IMR-90 (cell line): ENCODE results near the gene CIRBP. TPM values are rescaled to one million over a fixed set of nuclear protein-coding genes. Genes with fewer than 3 reads are reported as not detected.

Experiments
- ATAC-seq: fragments of 200-7000 bp; cut with Tn5 transposase; 2 replicates; pipeline ENCODE4 v1.9.1; 2020; ENCODE audit warnings: low read depth, mild to moderate bottlenecking, moderate library complexity
- BruUV-seq: library from RNA; stranded (reverse); fragments of 400-500 nt; replicated peaks from 2 replicates; lab custom pipeline; 2021; lab: Mats Ljungman, UMichigan
- CTCF ChIA-PET: fragments of 300-600 bp; formaldehyde crosslinking; extraction: SDS; loops from one replicate; lab custom pipeline; 2021; ENCODE audit warnings: antibody characterized with exemption; lab: Yijun Ruan, JAX
- POLR2A ChIA-PET: fragments of 300-600 bp; sonication (Branson Sonifier 250); formaldehyde crosslinking; loops from one replicate; lab custom pipeline; 2022; ENCODE audit warnings: antibody characterized with exemption; ENCODE audit not compliant: unreplicated experiment; lab: Charles Lee
- DNase-seq: peaks from one replicate; pipeline ENCODE4 v3.0.0; 2013
- H2AFZ ChIP-seq: replicated peaks from 2 replicates; pipeline ENCODE3; 2013; ENCODE audit warnings: low read length, mild to moderate bottlenecking; ENCODE audit not compliant: poor library complexity
- H2AK5ac ChIP-seq: 2 replicates; pipeline ENCODE4 v1.6.1; 2013; ENCODE audit warnings: low read depth, low read length, inconsistent platforms
- H2AK9ac ChIP-seq: replicated peaks from 2 replicates; pipeline ENCODE3; 2013; ENCODE audit warnings: mild to moderate bottlenecking, low read depth, low read length, moderate library complexity; ENCODE audit not compliant: poor library complexity
- H2BK120ac ChIP-seq: 2 replicates; pipeline ENCODE4 v1.6.1; 2013; ENCODE audit warnings: low read depth, low read length, inconsistent platforms
- H2BK15ac ChIP-seq: 3 replicates; pipeline ENCODE4 v1.6.1; 2013; ENCODE audit warnings: low read depth, low read length, inconsistent platforms
- H2BK20ac ChIP-seq: 2 replicates; pipeline ENCODE4 v1.6.1; 2013; ENCODE audit warnings: low read depth, mild to moderate bottlenecking, inconsistent platforms, low read length, moderate library complexity
- H2BK5ac ChIP-seq: 2 replicates; pipeline ENCODE4 v1.6.1; 2013; ENCODE audit warnings: mild to moderate bottlenecking, low read depth, low read length, inconsistent platforms; ENCODE audit not compliant: poor library complexity, severe bottlenecking
- H3K14ac ChIP-seq: replicated peaks from 2 replicates; pipeline ENCODE4 v1.6.1; 2013; ENCODE audit warnings: low read depth, low read length, inconsistent platforms
- H3K18ac ChIP-seq: 2 replicates; pipeline ENCODE4 v1.6.1; 2013; ENCODE audit warnings: low read depth, low read length, control low read depth
- H3K23ac ChIP-seq: 2 replicates; pipeline ENCODE4 v1.6.1; 2013; ENCODE audit warnings: low read depth, low read length, inconsistent platforms
- H3K27ac ChIP-seq: 2 replicates; pipeline ENCODE4 v1.5.1; 2013; ENCODE audit warnings: mild to moderate bottlenecking, control low read depth, low read length; ENCODE audit not compliant: insufficient read depth
- H3K27me3 ChIP-seq: 2 replicates; pipeline ENCODE4 v1.6.1; 2013; ENCODE audit warnings: low read length; ENCODE audit not compliant: control insufficient read depth, insufficient read depth
- H3K36me3 ChIP-seq: 2 replicates; pipeline ENCODE4 v1.6.1; 2013; ENCODE audit warnings: low read length, mixed read lengths; ENCODE audit not compliant: control insufficient read depth, insufficient read depth
- H3K4ac ChIP-seq: 2 replicates; pipeline ENCODE4 v1.6.1; 2013; ENCODE audit warnings: low read depth, low read length, inconsistent platforms
- H3K4me1 ChIP-seq: 2 replicates; pipeline ENCODE4 v1.6.1; 2013; ENCODE audit warnings: low read length, mixed read lengths; ENCODE audit not compliant: control insufficient read depth, insufficient read depth
- H3K4me2 ChIP-seq: 2 replicates; pipeline ENCODE4 v1.6.1; 2013; ENCODE audit warnings: low read depth, mild to moderate bottlenecking, control low read depth, low read length, moderate library complexity
- H3K4me3 ChIP-seq: 2 replicates; pipeline ENCODE4 v1.5.1; 2013; ENCODE audit warnings: low read depth, mild to moderate bottlenecking, control low read depth, low read length, moderate library complexity; ENCODE audit not compliant: insufficient read depth
- H3K56ac ChIP-seq: 2 replicates; pipeline ENCODE4 v1.6.1; 2013; ENCODE audit warnings: low read length, inconsistent platforms; ENCODE audit not compliant: insufficient read depth; ENCODE audit errors: extremely low read depth
- H3K79me1 ChIP-seq, 2 experiments: 2 replicates each; pipeline ENCODE4 v1.6.1; 2013; ENCODE audit warnings: low read length in 2 of 2, inconsistent platforms in 1 of 2, low read depth in 1 of 2
- H3K9ac ChIP-seq: 2 replicates; pipeline ENCODE4 v1.6.1; 2013; ENCODE audit warnings: low read depth, low read length, control low read depth
- H3K9me1 ChIP-seq: 2 replicates; pipeline ENCODE4 v1.6.1; 2013; ENCODE audit warnings: low read length, inconsistent platforms; ENCODE audit not compliant: insufficient read depth
- H3K9me3 ChIP-seq: 2 replicates; pipeline ENCODE4 v1.6.1; 2013; ENCODE audit warnings: low read length; ENCODE audit not compliant: control insufficient read depth, insufficient read depth
- H4K20me1 ChIP-seq: 2 replicates; pipeline ENCODE4 v1.6.1; 2013; ENCODE audit warnings: low read length, inconsistent platforms; ENCODE audit not compliant: insufficient read depth
- H4K5ac ChIP-seq: 2 replicates; pipeline ENCODE4 v1.6.1; 2013; ENCODE audit warnings: mild to moderate bottlenecking, low read depth, low read length, control low read depth
- H4K8ac ChIP-seq, 2 experiments: 2 replicates each; pipeline ENCODE4 v1.6.1; 2013; ENCODE audit warnings: low read depth in 2 of 2, low read length in 2 of 2, control low read depth in 1 of 2, inconsistent platforms in 1 of 2
- H4K91ac ChIP-seq: 2 replicates; pipeline ENCODE4 v1.6.1; 2013; ENCODE audit warnings: low read depth, low read length, inconsistent platforms; ENCODE audit not compliant: insufficient read depth
- BHLHE40 ChIP-seq: fragments of 150-350 bp; IDR thresholded peaks from 2 replicates; pipeline ENCODE4 v1.6.1; 2016; ENCODE audit warnings: mild to moderate bottlenecking, low read depth, low read length
- CEBPB ChIP-seq: IDR thresholded peaks from 2 replicates; pipeline ENCODE4 v1.6.1; 2012; ENCODE audit warnings: low read depth, low read length, improper control_type of control experiment
- CHD1 ChIP-seq: IDR thresholded peaks from 2 replicates; pipeline ENCODE4 v1.6.1; 2012; ENCODE audit warnings: low read depth, low read length, improper control_type of control experiment
- CTCF ChIP-seq: conservative IDR thresholded peaks from 2 replicates; pipeline ENCODE4 v1.5.1; 2012; ENCODE audit warnings: mild to moderate bottlenecking, low read depth, low read length, improper control_type of control experiment
- ELK1 ChIP-seq: fragments of 150-350 bp; IDR thresholded peaks from 2 replicates; pipeline ENCODE4 v1.6.1; 2016; ENCODE audit warnings: low read depth, mild to moderate bottlenecking, low read length, moderate library complexity, borderline replicate concordance
- FOS ChIP-seq: fragments of 150-350 bp; IDR thresholded peaks from 2 replicates; pipeline ENCODE4 v1.6.1; 2016; ENCODE audit warnings: low read depth, low read length
- MAFK ChIP-seq: IDR thresholded peaks from 2 replicates; pipeline ENCODE4 v1.6.1; 2012; ENCODE audit warnings: low read depth, low read length, improper control_type of control experiment
- MAZ ChIP-seq: IDR thresholded peaks from 2 replicates; pipeline ENCODE4 v1.6.1; 2012; ENCODE audit warnings: low read depth, mild to moderate bottlenecking, low read length, improper control_type of control experiment, moderate library complexity, borderline replicate concordance
- MXI1 ChIP-seq: IDR thresholded peaks from 2 replicates; pipeline ENCODE4 v1.6.1; 2012; ENCODE audit warnings: low read depth, mild to moderate bottlenecking, low read length, moderate library complexity, borderline replicate concordance
- NFE2L2 ChIP-seq: fragments of 150-350 bp; IDR thresholded peaks from 2 replicates; pipeline ENCODE4 v1.6.1; 2016; ENCODE audit warnings: low read depth, mild to moderate bottlenecking, low read length
- POLR2A ChIP-seq: IDR thresholded peaks from 2 replicates; pipeline ENCODE4 v1.6.1; 2012; ENCODE audit warnings: mild to moderate bottlenecking, low read depth, low read length
- RAD21 ChIP-seq: IDR thresholded peaks from 2 replicates; pipeline ENCODE4 v1.6.1; 2012; ENCODE audit warnings: low read length, improper control_type of control experiment
- RCOR1 ChIP-seq: IDR thresholded peaks from 2 replicates; pipeline ENCODE4 v1.6.1; 2012; ENCODE audit warnings: mild to moderate bottlenecking, low read length, improper control_type of control experiment; ENCODE audit not compliant: insufficient replicate concordance
- RFX5 ChIP-seq: IDR thresholded peaks from 2 replicates; pipeline ENCODE4 v1.8.0; 2012; ENCODE audit warnings: low read depth, mild to moderate bottlenecking, low read length, moderate library complexity
- SMC3 ChIP-seq: fragments of 150-350 bp; IDR thresholded peaks from 2 replicates; pipeline ENCODE4 v1.6.1; 2016; ENCODE audit warnings: low read depth, mild to moderate bottlenecking, antibody characterized with exemption, low read length, moderate library complexity
- WGBS, 2 experiments: methylation state at CpG; one replicate each; pipeline versions ENCODE4 v1.1.5 to v1.1.7; 2013; ENCODE audit warnings: missing lambda C conversion rate in 2 of 2; ENCODE audit not compliant: insufficient read length in 1 of 2; ENCODE audit errors: extremely low coverage in 2 of 2; 5-methylcytosine and 5-hydroxymethylcytosine counted together
- dilution Hi-C: fragments of 300-500 bp; cut with HindIII; formaldehyde crosslinking; loops from one replicate; pipeline ENCODE4 v1.14.3; 2018; ENCODE audit warnings: low sequenced_read_pairs; ENCODE audit not compliant: unreplicated experiment
- in situ Hi-C: fragments of 300-500 bp; cut with MboI; formaldehyde crosslinking; loops from 3 replicates; pipeline ENCODE4 v1.14.3; 2019; ENCODE audit warnings: low sequenced_read_pairs, inconsistent platforms, mixed read lengths
- intact Hi-C: fragments of 100-400 bp; cut with micrococcal nuclease; formaldehyde crosslinking; loops from 2 replicates; pipeline ENCODE4 v1.10.0; 2022
- polyA plus RNA-seq, 3 experiments: library from polyadenylated mRNA; depleted of rRNA; stranded (reverse); fragments of >200 nt; gene quantifications; 2 replicates each; pipeline ENCODE4 v1.2.3, GENCODE V29; 2012; ENCODE audit warnings: low replicate concordance in 1 of 3
- total RNA-seq: library from RNA; depleted of rRNA; stranded (reverse); fragments of >200 nt; gene quantifications from 2 replicates; pipeline ENCODE4 v1.2.3, GENCODE V29; 2012
- TF ChIP-seq, protein P1 (sequence below): fragments of 150-350 bp; IDR thresholded peaks from 2 replicates; pipeline ENCODE4 v1.6.1; 2017; ENCODE audit warnings: mild to moderate bottlenecking, antibody characterized with exemption, low read length, low read depth

CIRBP gene
- total and polyA plus RNA-seq, 2 of the 4 experiments (the other 2 are of a cell fraction) = 299 to 542 TPM

GRCh38 chr19:1317274-1318003, 48.3 kb downstream of the CIRBP start:
- Histone ChIP-seq H2BK20ac (no peak overlapping the region), H2BK5ac (no peak overlapping the region), H4K8ac (no peak overlapping the region), H3K9ac (no peak overlapping the region), H3K23ac (no peak overlapping the region), H2AFZ (no peak overlapping the region), H3K4me3 (no peak overlapping the region), H3K4me2 (no peak overlapping the region), H4K91ac (no peak overlapping the region), H3K14ac (no peak overlapping the region), H3K79me1 (no peaks in the 10 kb centered on the region), H4K5ac (no peak overlapping the region), H2BK15ac (no peak overlapping the region), H3K9me1 (no peaks in the 10 kb centered on the region), H3K4ac (no peak overlapping the region), H3K56ac (no peak overlapping the region), H3K36me3 (no peaks in the 10 kb centered on the region), H2AK9ac (peak overlapping the region; percentile 42), H3K4me1 (no peaks in the 10 kb centered on the region; the same call in 1 of the 2 replicates), H4K20me1 (no peaks in the 10 kb centered on the region; the same call in 1 of the 2 replicates), H3K9me3 (no peaks in the 10 kb centered on the region), H3K18ac (no peak overlapping the region), H2AK5ac (no peak overlapping the region), H2BK120ac (no peak overlapping the region), H3K27me3 (peaks cover 40% of the 10 kb centered on the region), H3K27ac (no peak overlapping the region)
- WGBS, 2 experiments = 81% methylated on average over 4 of the region's 17 CpGs; no CpG with 5 or more reads in 1 of the 2 experiments
- ChIA-PET POLR2A (no interaction called here), CTCF (no interaction called here)
- BruUV-seq = no TSS peak
- intact Hi-C loops = no loop called here
- DNase-seq (no peak), ATAC-seq (no peak)
- TF ChIP-seq, protein P1, sequence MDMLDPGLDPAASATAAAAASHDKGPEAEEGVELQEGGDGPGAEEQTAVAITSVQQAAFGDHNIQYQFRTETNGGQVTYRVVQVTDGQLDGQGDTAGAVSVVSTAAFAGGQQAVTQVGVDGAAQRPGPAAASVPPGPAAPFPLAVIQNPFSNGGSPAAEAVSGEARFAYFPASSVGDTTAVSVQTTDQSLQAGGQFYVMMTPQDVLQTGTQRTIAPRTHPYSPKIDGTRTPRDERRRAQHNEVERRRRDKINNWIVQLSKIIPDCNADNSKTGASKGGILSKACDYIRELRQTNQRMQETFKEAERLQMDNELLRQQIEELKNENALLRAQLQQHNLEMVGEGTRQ = no peak
- TF ChIP-seq RFX5 (no peak), SMC3 (no peak), POLR2A (no peak), NFE2L2 (no peak), FOS (no peak), CEBPB (no peak), ELK1 (no peak), CHD1 (no peak), BHLHE40 (no peak), RAD21 (no peak), MXI1 (no peak), RCOR1 (no peak), MAZ (no peak), MAFK (no peak), CTCF (no peak)
- dilution Hi-C loops = no loop called here
- in situ Hi-C loops = no loop called here
